GM19193 (cell line): ENCODE measurements around the gene ZNF26.

ENCODE experiments used
- POLR2A ChIP-seq: IDR thresholded peaks from 4 replicates; pipeline ENCODE4 v1.6.1; 2011; ENCODE audit not compliant: insufficient read depth, insufficient read length; ENCODE audit errors: extremely low read depth

ZNF26 gene

DNA sequence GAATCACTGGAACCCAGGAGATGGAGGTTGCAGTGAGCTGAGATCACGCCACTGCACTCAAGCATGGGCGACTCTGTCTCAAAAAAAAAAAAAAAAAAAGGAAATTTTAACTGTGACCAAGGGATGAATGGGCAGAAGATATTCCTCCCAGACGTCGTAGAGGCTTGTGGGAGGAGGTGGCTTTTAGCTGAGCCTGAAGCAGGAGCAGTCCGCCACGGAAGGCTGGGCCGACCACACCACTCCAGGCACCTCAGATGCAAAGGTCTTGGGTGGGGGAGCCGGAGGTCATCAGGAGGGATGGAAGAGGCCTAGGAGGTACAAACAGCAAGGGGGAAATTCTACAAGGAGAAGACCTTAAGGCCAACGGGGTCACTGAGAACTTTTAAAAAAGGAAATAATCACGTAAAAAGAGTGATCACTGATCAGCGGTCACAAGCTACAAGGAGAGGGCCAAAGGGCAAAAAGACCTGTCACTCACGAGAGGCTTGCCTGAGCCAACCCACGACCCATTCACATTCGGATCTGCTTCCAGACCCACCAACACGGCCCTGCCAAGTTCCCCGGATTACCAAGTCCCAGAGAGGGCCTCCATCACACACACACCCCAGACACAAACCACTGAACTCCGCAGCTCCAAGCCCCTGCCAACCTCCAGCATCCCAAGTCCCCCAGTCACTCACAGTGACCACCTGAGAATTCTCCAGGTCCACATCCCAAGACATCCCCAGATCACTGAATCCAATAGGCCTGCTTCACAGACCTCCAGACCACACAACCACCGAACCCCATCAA, 33.6 kb upstream of the ZNF26 start:
- no peak for TF ChIP-seq POLR2A

- TF ChIP-seq POLR2A, result no peak
Observed at GRCh38 chr12:132953163-132953425, 33.1 kb upstream of the ZNF26 start.

- no peak for TF ChIP-seq POLR2A
Observed at GRCh38 chr12:132953771-132954170, 32.4 kb upstream of the ZNF26 start.

- no peak for TF ChIP-seq POLR2A
Observed at GRCh38 chr12:132954471-132955048, 31.6 kb upstream of the ZNF26 start.

- TF ChIP-seq POLR2A, result no peak
Observed at GRCh38 chr12:132955094-132956010, 30.8 kb upstream of the ZNF26 start.

DNA sequence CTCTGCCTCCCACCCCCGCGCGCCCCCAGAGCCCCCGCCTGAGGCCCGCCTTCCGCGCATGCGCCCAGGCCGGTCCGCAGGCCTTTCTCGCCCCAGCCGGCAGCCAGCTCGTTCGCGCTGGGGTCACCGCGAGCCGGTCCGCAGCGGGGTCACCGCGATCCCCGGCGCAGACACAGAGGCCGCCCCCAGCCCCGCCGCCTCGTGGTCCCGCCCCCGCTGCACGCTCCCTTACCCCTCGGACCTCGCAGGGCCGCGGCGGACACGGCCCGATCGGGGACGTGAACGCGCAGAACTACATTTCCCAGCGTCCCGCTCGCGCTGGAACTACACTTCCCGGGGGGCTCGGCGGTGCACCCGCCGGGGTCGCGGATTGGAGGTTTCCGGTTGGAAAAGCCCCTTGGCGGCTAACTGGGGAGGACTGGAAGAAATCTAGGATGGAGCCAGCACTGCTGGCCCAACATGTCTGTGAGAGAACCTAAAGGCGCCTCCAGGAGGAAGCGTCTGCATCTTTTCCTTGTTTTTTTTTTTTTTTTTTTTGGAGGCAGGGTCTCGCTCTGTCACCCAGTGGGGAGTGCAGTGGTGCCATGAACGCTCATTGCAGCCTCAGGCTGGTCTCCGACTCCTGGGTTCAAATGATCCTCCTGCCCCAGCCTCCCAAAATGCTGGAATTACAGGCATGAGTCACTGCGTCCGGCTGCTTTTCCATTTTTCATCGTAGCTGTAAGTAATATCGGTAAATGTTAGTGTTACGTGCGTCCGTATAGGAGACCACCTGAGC, 30.0 kb upstream of the ZNF26 start, which contains the start of gene ZNF605:
TSS of gene ZNF605 (minus strand) at position 296 of the 778 bp plus-strand sequence. CDS start 10,671 bp downstream, outside the sequence.
- TF ChIP-seq POLR2A, result no peak

- TF ChIP-seq POLR2A, result no peak
Observed at GRCh38 chr12:132965796-132966195, 20.4 kb upstream of the ZNF26 start.

GRCh38 chr12:132966676-132967415, 19.3 kb upstream of the ZNF26 start:
- TF ChIP-seq POLR2A, result no peak

- TF ChIP-seq POLR2A, result no peak
Observed at GRCh38 chr12:132967736-132968135, 18.4 kb upstream of the ZNF26 start.

- TF ChIP-seq POLR2A, result no peak
Observed at GRCh38 chr12:132972374-132972773, 13.8 kb upstream of the ZNF26 start.

- TF ChIP-seq POLR2A, result no peak
Observed at GRCh38 chr12:132986885-132987225, 688 bp downstream of the ZNF26 start.

- TF ChIP-seq POLR2A, result no peak
Observed at GRCh38 chr12:132998741-132999140, 12.6 kb downstream of the ZNF26 start.

DNA sequence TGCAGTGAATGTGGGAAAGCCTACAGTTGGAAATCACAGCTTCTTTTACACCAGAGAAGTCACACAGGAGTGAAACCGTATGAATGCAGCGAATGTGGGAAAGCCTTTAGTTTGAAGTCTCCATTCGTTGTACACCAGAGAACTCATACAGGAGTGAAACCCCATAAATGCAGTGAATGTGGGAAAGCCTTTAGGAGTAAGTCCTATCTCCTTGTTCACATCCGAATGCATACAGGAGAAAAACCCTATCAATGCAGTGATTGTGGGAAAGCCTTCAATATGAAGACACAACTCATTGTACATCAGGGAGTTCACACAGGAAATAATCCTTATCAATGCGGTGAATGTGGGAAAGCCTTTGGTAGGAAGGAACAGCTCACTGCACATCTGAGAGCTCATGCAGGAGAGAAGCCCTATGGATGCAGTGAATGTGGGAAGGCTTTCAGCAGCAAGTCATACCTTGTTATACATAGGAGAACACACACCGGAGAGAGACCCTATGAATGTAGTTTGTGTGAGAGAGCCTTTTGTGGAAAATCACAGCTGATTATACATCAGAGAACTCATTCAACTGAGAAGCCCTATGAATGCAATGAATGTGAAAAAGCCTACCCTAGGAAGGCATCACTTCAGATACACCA, 24.6 kb downstream of the ZNF26 start:
- no peak for TF ChIP-seq POLR2A

GRCh38 chr12:133023566-133023965, 37.4 kb downstream of the ZNF26 start:
- TF ChIP-seq POLR2A, result no peak
